GM23248 (cell line): ENCODE measurements around the gene RYR3. TPM values are rescaled to one million over a fixed set of nuclear protein-coding genes. Genes with fewer than 3 reads are reported as not detected.

Experiments
- DNase-seq: peaks from one replicate; pipeline ENCODE4 v3.0.0-alpha.2; 2015
- H2AFZ ChIP-seq: fragments of 200-600 bp; sonication (generic); 2 replicates; pipeline ENCODE4 v1.6.1; 2016; ENCODE audit warnings: antibody characterized with exemption
- H3F3A ChIP-seq: fragments of 200-600 bp; sonication (generic); 2 replicates; pipeline ENCODE4 v1.6.1; 2016; ENCODE audit warnings: mild to moderate bottlenecking, antibody characterized with exemption, mixed run types; ENCODE audit not compliant: insufficient read depth
- H3K27ac ChIP-seq: fragments of 200-600 bp; sonication (generic); 2 replicates; pipeline ENCODE4 v1.5.1; 2016; ENCODE audit warnings: mild to moderate bottlenecking
- H3K27me3 ChIP-seq: fragments of 200-600 bp; sonication (generic); replicated peaks from 2 replicates; pipeline ENCODE4 v1.6.1; 2016; ENCODE audit warnings: mild to moderate bottlenecking; ENCODE audit not compliant: insufficient read depth
- H3K36me3 ChIP-seq: fragments of 200-600 bp; sonication (generic); 2 replicates; pipeline ENCODE4 v1.6.1; 2016; ENCODE audit warnings: low read depth, mild to moderate bottlenecking
- H3K4me1 ChIP-seq: fragments of 200-600 bp; sonication (generic); 2 replicates; pipeline ENCODE4 v1.6.1; 2016; ENCODE audit warnings: mild to moderate bottlenecking; ENCODE audit not compliant: insufficient read depth
- H3K4me2 ChIP-seq: fragments of 200-600 bp; sonication (generic); one replicate; pipeline ENCODE4 v1.6.1; 2016; ENCODE audit warnings: mild to moderate bottlenecking; ENCODE audit not compliant: unreplicated experiment
- H3K4me3 ChIP-seq: fragments of 200-600 bp; sonication (generic); 2 replicates; pipeline ENCODE4 v1.5.1; 2016; ENCODE audit warnings: mild to moderate bottlenecking
- H3K79me2 ChIP-seq: fragments of 200-600 bp; sonication (generic); 2 replicates; pipeline ENCODE4 v1.6.1; 2016; ENCODE audit warnings: mild to moderate bottlenecking; ENCODE audit not compliant: insufficient read depth
- H3K9ac ChIP-seq: fragments of 200-600 bp; sonication (generic); 2 replicates; pipeline ENCODE4 v1.6.1; 2016; ENCODE audit warnings: mild to moderate bottlenecking
- H3K9me2 ChIP-seq: fragments of 200-600 bp; sonication (generic); 2 replicates; pipeline ENCODE4 v1.6.1; 2016; ENCODE audit warnings: mixed run types, mild to moderate bottlenecking, moderate library complexity; ENCODE audit not compliant: insufficient read depth
- H3K9me3 ChIP-seq: fragments of 200-600 bp; sonication (generic); one replicate; pipeline ENCODE4 v1.6.1; 2017; ENCODE audit warnings: low read depth
- H4K20me1 ChIP-seq: fragments of 200-600 bp; sonication (generic); 2 replicates; pipeline ENCODE4 v1.6.0; 2016; ENCODE audit not compliant: insufficient read depth
- EZH2 ChIP-seq: fragments of 200-600 bp; sonication (generic); IDR thresholded peaks from 2 replicates; pipeline ENCODE4 v1.6.1; 2018; ENCODE audit warnings: antibody characterized with exemption, mild to moderate bottlenecking; ENCODE audit not compliant: insufficient read depth, poor library complexity, severe bottlenecking
- EZH2phosphoT487 ChIP-seq: fragments of 200-600 bp; sonication (generic); IDR thresholded peaks from 2 replicates; pipeline ENCODE4 v1.6.1; 2018; ENCODE audit warnings: antibody characterized with exemption, moderate library complexity, mild to moderate bottlenecking, low read depth; ENCODE audit not compliant: insufficient read depth
- WGBS, 2 experiments: methylation state at CpG; one replicate each; pipeline ENCODE4 v1.1.6; 2015 to 2017; ENCODE audit warnings: low lambda C conversion rate in 2 of 2, low coverage in 1 of 2; ENCODE audit errors: missing lambda C conversion rate in 2 of 2; 5-methylcytosine and 5-hydroxymethylcytosine counted together
- in situ Hi-C: fragments of 300-500 bp; cut with MboI; formaldehyde crosslinking; loops from 2 replicates; pipeline ENCODE4 v1.15.0; 2020
- polyA plus RNA-seq: library from polyadenylated mRNA; unstranded; fragments of >200 nt; fragmentation: Nextera tagmentation; extraction: Ambion mirVana; gene quantifications from 2 replicates; pipeline ENCODE4 v1.2.1, GENCODE V29; 2016
- total RNA-seq: library from RNA; depleted of rRNA; stranded (reverse); fragments of >200 nt; shearing (Covaris generic); gene quantifications from 2 replicates; pipeline ENCODE4 v1.2.3, GENCODE V29; 2014

Gene RYR3
- total and polyA plus RNA-seq, 2 experiments from 2014 or later: 0.26 TPM; not detected in 1

- H2AFZ ChIP-seq: no peak overlapping the region
- no peaks in the 10 kb centered on the region for H4K20me1 ChIP-seq
- H3K4me3 ChIP-seq: no peak overlapping the region
- no peaks in the 10 kb centered on the region for H3F3A ChIP-seq
- no peaks in the 10 kb centered on the region for H3K4me1 ChIP-seq
- H3K4me2 ChIP-seq: no peak overlapping the region
- no peaks in the 10 kb centered on the region for H3K79me2 ChIP-seq
- in situ Hi-C loops: no loop called here
- no peaks in the 10 kb centered on the region for H3K9me3 ChIP-seq
- TF ChIP-seq EZH2phosphoT487: no peak
- TF ChIP-seq EZH2: no peak
- DNase-seq: no peak
- 6 to 13% methylated on average over 4 of the region's 4 CpGs for WGBS, 2 experiments
- no peak overlapping the region for H3K27ac ChIP-seq
- H3K9me2 ChIP-seq: no peaks in the 10 kb centered on the region
- H3K27me3 ChIP-seq: no peaks in the 10 kb centered on the region
- H3K9ac ChIP-seq: no peak overlapping the region
- H3K36me3 ChIP-seq: no peaks in the 10 kb centered on the region
Measured at GRCh38 chr15:33419701-33420100, 108.9 kb downstream of the RYR3 start.

GRCh38 chr15:33424025-33424424 lies 113.3 kb downstream of the RYR3 start:
- Histone ChIP-seq H3K4me3 (no peak overlapping the region), H3F3A (no peaks in the 10 kb centered on the region), H3K27me3 (no peaks in the 10 kb centered on the region), H4K20me1 (no peaks in the 10 kb centered on the region), H3K4me1 (no peaks in the 10 kb centered on the region), H3K4me2 (no peak overlapping the region), H3K9ac (no peak overlapping the region), H3K9me3 (no peaks in the 10 kb centered on the region), H3K9me2 (no peaks in the 10 kb centered on the region), H3K27ac (no peak overlapping the region), H3K79me2 (no peaks in the 10 kb centered on the region), H3K36me3 (no peaks in the 10 kb centered on the region), H2AFZ (no peak overlapping the region)
- TF ChIP-seq EZH2: no peak
- no peak for TF ChIP-seq EZH2phosphoT487
- no peak for DNase-seq
- in situ Hi-C loops: no loop called here

DNA sequence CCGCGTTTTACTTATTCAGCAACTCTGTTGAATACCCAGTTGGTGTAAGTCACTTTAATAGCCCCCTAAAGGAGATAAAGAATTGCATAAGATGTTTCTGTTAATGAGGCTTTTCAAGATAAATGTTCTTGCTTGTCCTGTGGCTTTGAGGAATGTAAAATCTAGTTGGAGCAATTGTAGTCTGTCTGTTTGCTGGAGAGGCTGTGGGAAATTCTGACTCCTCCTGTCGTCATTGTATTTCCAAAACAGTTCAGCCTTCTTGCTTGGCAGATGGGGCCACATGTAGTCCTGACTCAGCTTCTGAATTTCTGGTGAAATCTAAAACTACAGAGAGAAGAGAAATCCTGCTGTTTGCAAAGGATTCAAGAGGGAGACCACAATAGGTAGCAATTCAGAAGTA lies 114.4 kb downstream of the RYR3 start:
- peak; percentile 32 for DNase-seq
- in situ Hi-C loops: no loop called here
- no peaks in the 10 kb centered on the region for H3K9me2 ChIP-seq
- TF ChIP-seq EZH2 (no peak), EZH2phosphoT487 (no peak)
- H3K9ac ChIP-seq: no peak overlapping the region
- no peaks in the 10 kb centered on the region for H3K36me3 ChIP-seq
- no peak overlapping the region for H3K4me2 ChIP-seq
- H3K9me3 ChIP-seq: no peaks in the 10 kb centered on the region
- no peaks in the 10 kb centered on the region for H3K4me1 ChIP-seq
- H4K20me1 ChIP-seq: no peaks in the 10 kb centered on the region
- no peaks in the 10 kb centered on the region for H3K27me3 ChIP-seq
- no peak overlapping the region for H3K4me3 ChIP-seq
- no peak overlapping the region for H3K27ac ChIP-seq
- no peak overlapping the region for H2AFZ ChIP-seq
- no peaks in the 10 kb centered on the region for H3K79me2 ChIP-seq
- no peaks in the 10 kb centered on the region for H3F3A ChIP-seq
- 12 to 20% methylated on average over 3 of the region's 3 CpGs for WGBS, 2 experiments

- in situ Hi-C loops: no loop called here
- TF ChIP-seq EZH2: no peak
- TF ChIP-seq EZH2phosphoT487: no peak
- no peaks in the 10 kb centered on the region for H3K36me3 ChIP-seq
Measured at GRCh38 chr15:33430577-33430976, 119.8 kb downstream of the RYR3 start.

GRCh38 chr15:33433821-33434220 lies 123.1 kb downstream of the RYR3 start:
- H3K4me3 ChIP-seq: no peak overlapping the region
- H3K36me3 ChIP-seq: no peaks in the 10 kb centered on the region
- H3F3A ChIP-seq: no peaks in the 10 kb centered on the region
- H2AFZ ChIP-seq: no peak overlapping the region
- H3K9me2 ChIP-seq: no peaks in the 10 kb centered on the region
- no peaks in the 10 kb centered on the region for H3K79me2 ChIP-seq
- no peaks in the 10 kb centered on the region for H3K27me3 ChIP-seq
- no peak overlapping the region for H3K9ac ChIP-seq
- H3K9me3 ChIP-seq: no peaks in the 10 kb centered on the region
- in situ Hi-C loops: no loop called here
- H3K27ac ChIP-seq: no peak overlapping the region
- no peak for DNase-seq
- no peaks in the 10 kb centered on the region for H4K20me1 ChIP-seq
- no peak overlapping the region for H3K4me2 ChIP-seq
- no peak for TF ChIP-seq EZH2
- TF ChIP-seq EZH2phosphoT487: no peak
- no peaks in the 10 kb centered on the region for H3K4me1 ChIP-seq

More at GRCh38 chr15:33430577-33430976, 119.8 kb downstream of the RYR3 start:
- Histone ChIP-seq H3F3A (no peaks in the 10 kb centered on the region), H3K27ac (no peak overlapping the region), H3K27me3 (no peaks in the 10 kb centered on the region), H3K4me1 (no peaks in the 10 kb centered on the region), H3K4me3 (no peak overlapping the region), H3K9ac (no peak overlapping the region), H3K9me2 (no peaks in the 10 kb centered on the region), H3K9me3 (no peaks in the 10 kb centered on the region), H2AFZ (no peak overlapping the region), H4K20me1 (no peaks in the 10 kb centered on the region), H3K79me2 (no peaks in the 10 kb centered on the region), H3K4me2 (no peak overlapping the region)
- DNase-seq: no peak
- WGBS, 2 experiments: 34 to 39% methylated on average over 5 of the region's 5 CpGs
